Endodermal cell (in vitro differentiated cells): ENCODE measurements around the gene HSPB7. TPM values are rescaled to one million over a fixed set of nuclear protein-coding genes. Genes with fewer than 3 reads are reported as not detected.

Source experiments
- DNase-seq: peaks from one replicate; pipeline ENCODE4 v3.0.0-alpha.2; 2017
- H3K27ac ChIP-seq: 2 replicates; pipeline ENCODE4 v1.5.1; 2013; ENCODE audit warnings: mild to moderate bottlenecking, low read depth, low read length, moderate library complexity
- H3K27me3 ChIP-seq: 2 replicates; pipeline ENCODE4 v1.6.1; 2013; ENCODE audit warnings: mild to moderate bottlenecking, low read length, moderate library complexity; ENCODE audit not compliant: insufficient read depth, control insufficient read depth, poor library complexity, severe bottlenecking
- H3K36me3 ChIP-seq: 2 replicates; pipeline ENCODE4 v1.7.0; 2013; ENCODE audit warnings: mild to moderate bottlenecking, low read length, moderate library complexity; ENCODE audit not compliant: control insufficient read depth, insufficient read depth
- H3K4me1 ChIP-seq: one replicate; pipeline ENCODE4 v1.7.0; 2013; ENCODE audit warnings: low read length; ENCODE audit not compliant: control insufficient read depth, insufficient read depth
- H3K4me3 ChIP-seq: 2 replicates; pipeline ENCODE4 v1.5.1; 2013; ENCODE audit warnings: mild to moderate bottlenecking, low read length, moderate library complexity
- H3K9ac ChIP-seq: 2 replicates; pipeline ENCODE4 v1.6.1; 2013; ENCODE audit warnings: mild to moderate bottlenecking, low read length, moderate library complexity; ENCODE audit not compliant: poor library complexity, severe bottlenecking; ENCODE audit errors: extremely low read depth
- H3K9me3 ChIP-seq: 2 replicates; pipeline ENCODE4 v1.6.1; 2013; ENCODE audit warnings: mild to moderate bottlenecking, low read length, moderate library complexity; ENCODE audit not compliant: control insufficient read depth
- H3K27ac Mint-ChIP-seq: 2 replicates; pipeline ENCODE4 v1.8.0; 2020; ENCODE audit warnings: mixed read lengths
- H3K27me3 Mint-ChIP-seq: 2 replicates; pipeline ENCODE4 v1.8.0; 2021; ENCODE audit warnings: mild to moderate bottlenecking, mixed read lengths; ENCODE audit not compliant: insufficient read depth
- H3K36me3 Mint-ChIP-seq: 2 replicates; pipeline ENCODE4 v1.8.0; 2020; ENCODE audit warnings: low read depth, mixed read lengths
- H3K4me1 Mint-ChIP-seq: 2 replicates; pipeline ENCODE4 v1.8.0; 2020; ENCODE audit warnings: mixed read lengths
- H3K4me3 Mint-ChIP-seq: 2 replicates; pipeline ENCODE4 v1.8.0; 2020; ENCODE audit warnings: mild to moderate bottlenecking, moderate library complexity, mixed read lengths
- H3K9me3 Mint-ChIP-seq: 2 replicates; pipeline ENCODE4 v1.8.0; 2020; ENCODE audit warnings: mild to moderate bottlenecking, mixed read lengths
- CTCF ChIP-seq: fragments of 200-600 bp; sonication (generic); conservative IDR thresholded peaks from 2 replicates; pipeline ENCODE4 v1.5.0; 2021; ENCODE audit warnings: antibody characterized with exemption, mild to moderate bottlenecking
- WGBS, 2 experiments: methylation state at CpG; one replicate each; pipeline versions ENCODE4 v1.1.5 to v1.1.7; 2013; ENCODE audit warnings: missing lambda C conversion rate in 2 of 2, mixed read lengths in 1 of 2; ENCODE audit not compliant: insufficient coverage in 1 of 2, insufficient read length in 1 of 2; 5-methylcytosine and 5-hydroxymethylcytosine counted together
- total RNA-seq, 2 donors: library from RNA; stranded (reverse); fragmentation: NEBNext Ultra II Directional in 1 of 2; extraction: Animal tissue kit (Norgen Biotek cat#: 25700) in 1 of 2; gene quantifications; 2 replicates in 1 of 2; 3 replicates in 1 of 2; pipeline ENCODE4 v1.2.1, GENCODE V29; 2021

The HSPB7 gene
- total RNA-seq, 2 donors from 2014 or later = 0.15 TPM; not detected in 1

- H3K9me3 ChIP-seq = peaks cover 8% of the 10 kb centered on the region
- Mint-ChIP-seq H3K27ac (peak within 1 kb of the TSS; percentile 86), H3K27me3 (peaks cover 5% of the 10 kb centered on the region), H3K4me1 (peaks cover 7% of the 10 kb centered on the region), H3K36me3 (peaks cover 21% of the 10 kb centered on the region), H3K4me3 (peak within 1 kb of the TSS; percentile 78), H3K9me3 (peaks cover 9% of the 10 kb centered on the region)
- no peaks in the 10 kb centered on the region for H3K4me1 ChIP-seq
- H3K27ac ChIP-seq = peak within 1 kb of the TSS; percentile 97
- peak within 1 kb of the TSS; percentile 87 for H3K4me3 ChIP-seq
- peak; percentile 97 for DNase-seq
- H3K36me3 ChIP-seq = peaks cover 20% of the 10 kb centered on the region
- H3K27me3 ChIP-seq = no peaks in the 10 kb centered on the region
- H3K9ac ChIP-seq = peak within 1 kb of the TSS; percentile 74
- WGBS, 2 experiments = 9 to 12% methylated on average over 23 to 47 of the region's 47 CpGs
- no peak for TF ChIP-seq CTCF
Measured at GRCh38 chr1:15975805-15976680, 41.8 kb downstream of the HSPB7 start, which contains the start of gene ZBTB17. TSS of gene ZBTB17 (minus strand) at chr1:15976101. CDS start at chr1:15948495, 27,606 bp downstream.

DNA sequence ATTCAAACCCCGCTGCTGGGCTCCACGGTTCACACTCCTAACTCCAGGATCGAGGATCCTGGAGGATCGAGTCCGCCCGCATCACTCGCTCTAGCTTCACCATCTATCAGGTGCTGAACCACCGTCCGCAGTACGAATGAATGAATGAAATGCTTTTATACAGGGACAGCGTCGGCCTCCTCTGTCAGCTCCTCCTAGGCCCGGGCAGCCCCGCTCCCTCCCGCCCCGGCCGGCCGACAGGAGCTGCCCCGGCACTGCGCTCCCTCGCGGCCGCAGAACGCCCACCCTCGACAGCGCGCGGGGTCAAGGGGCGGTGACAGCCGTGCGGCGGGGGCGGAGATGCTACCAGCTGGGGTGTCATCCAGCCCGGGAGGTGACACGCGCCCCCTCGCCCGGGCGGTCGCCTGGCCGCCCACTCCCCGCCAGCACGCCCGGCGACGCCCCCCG, 42.5 kb downstream of the HSPB7 start:
- peaks cover 5% of the 10 kb centered on the region for H3K27me3 Mint-ChIP-seq
- Histone ChIP-seq H3K9ac (peak overlapping the region; percentile 74), H3K4me3 (peak overlapping the region; percentile 87), H3K4me1 (no peaks in the 10 kb centered on the region), H3K36me3 (peaks cover 24% of the 10 kb centered on the region), H3K27me3 (no peaks in the 10 kb centered on the region), H3K27ac (peak overlapping the region; percentile 97), H3K9me3 (peaks cover 8% of the 10 kb centered on the region)
- H3K4me1 Mint-ChIP-seq = peaks cover 7% of the 10 kb centered on the region
- H3K9me3 Mint-ChIP-seq = peaks cover 9% of the 10 kb centered on the region
- DNase-seq = peak; percentile 91
- peak overlapping the region; percentile 78 for H3K4me3 Mint-ChIP-seq
- 0 to 1% methylated on average over 7 to 47 of the region's 47 CpGs for WGBS, 2 experiments
- H3K27ac Mint-ChIP-seq = peak overlapping the region; percentile 86
- peak; percentile 65 for TF ChIP-seq CTCF
- H3K36me3 Mint-ChIP-seq = peaks cover 28% of the 10 kb centered on the region

DNA sequence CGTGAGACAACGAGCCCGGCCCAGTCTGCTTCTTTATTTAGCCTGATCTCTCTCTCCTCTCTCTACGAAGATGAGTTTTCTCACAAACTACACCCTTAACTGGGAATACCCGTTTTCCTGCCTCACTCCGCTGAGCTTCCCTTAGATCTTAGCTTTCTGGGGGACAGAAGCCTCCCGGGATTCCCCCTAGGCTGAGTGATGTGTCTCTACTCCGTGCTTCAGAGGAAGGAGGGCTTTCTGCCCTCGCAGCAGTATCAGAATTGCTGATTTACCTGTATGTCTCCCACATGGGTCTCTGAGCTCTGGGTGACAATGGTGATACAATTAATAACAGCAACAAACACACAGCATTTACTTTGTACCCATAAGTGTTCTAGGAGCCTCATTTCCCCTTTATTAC, 43.0 kb downstream of the HSPB7 start:
- Histone ChIP-seq H3K9ac (peak overlapping the region; percentile 74), H3K36me3 (peaks cover 26% of the 10 kb centered on the region), H3K27ac (peak overlapping the region; percentile 22), H3K4me3 (peak overlapping the region; percentile 87), H3K4me1 (no peaks in the 10 kb centered on the region), H3K9me3 (peaks cover 11% of the 10 kb centered on the region), H3K27me3 (no peaks in the 10 kb centered on the region)
- Mint-ChIP-seq H3K27ac (peak overlapping the region; percentile 86), H3K36me3 (peaks cover 33% of the 10 kb centered on the region), H3K4me3 (peak overlapping the region; percentile 78), H3K4me1 (peaks cover 7% of the 10 kb centered on the region), H3K9me3 (peaks cover 14% of the 10 kb centered on the region), H3K27me3 (peaks cover 5% of the 10 kb centered on the region)
- no peak for TF ChIP-seq CTCF
- DNase-seq = no peak
- WGBS, 2 experiments = 70 to 76% methylated on average over 8 to 9 of the region's 9 CpGs
